SU-DHL-6 (cell line): ENCODE measurements around the gene POU6F2.

ENCODE experiments used
- EZH2phosphoT487 ChIP-seq: fragments of 200-600 bp; sonication (generic), shearing (Covaris generic); conservative IDR thresholded peaks from 2 replicates; pipeline ENCODE4 v1.6.1; 2018; ENCODE audit warnings: mild to moderate bottlenecking, antibody characterized with exemption, low read length, moderate library complexity, mixed read lengths
- TF ChIP-seq, protein P1 (sequence below): fragments of 200-600 bp; sonication (generic); IDR thresholded peaks from one replicate; pipeline ENCODE4 v1.5.1; 2017; ENCODE audit warnings: antibody characterized with exemption, mild to moderate bottlenecking, low read length, moderate library complexity; ENCODE audit not compliant: insufficient read depth, poor library complexity, severe bottlenecking

GRCh38 chr7:39045231-39045630 lies 67.5 kb downstream of the POU6F2 start:
- TF ChIP-seq, protein P1, sequence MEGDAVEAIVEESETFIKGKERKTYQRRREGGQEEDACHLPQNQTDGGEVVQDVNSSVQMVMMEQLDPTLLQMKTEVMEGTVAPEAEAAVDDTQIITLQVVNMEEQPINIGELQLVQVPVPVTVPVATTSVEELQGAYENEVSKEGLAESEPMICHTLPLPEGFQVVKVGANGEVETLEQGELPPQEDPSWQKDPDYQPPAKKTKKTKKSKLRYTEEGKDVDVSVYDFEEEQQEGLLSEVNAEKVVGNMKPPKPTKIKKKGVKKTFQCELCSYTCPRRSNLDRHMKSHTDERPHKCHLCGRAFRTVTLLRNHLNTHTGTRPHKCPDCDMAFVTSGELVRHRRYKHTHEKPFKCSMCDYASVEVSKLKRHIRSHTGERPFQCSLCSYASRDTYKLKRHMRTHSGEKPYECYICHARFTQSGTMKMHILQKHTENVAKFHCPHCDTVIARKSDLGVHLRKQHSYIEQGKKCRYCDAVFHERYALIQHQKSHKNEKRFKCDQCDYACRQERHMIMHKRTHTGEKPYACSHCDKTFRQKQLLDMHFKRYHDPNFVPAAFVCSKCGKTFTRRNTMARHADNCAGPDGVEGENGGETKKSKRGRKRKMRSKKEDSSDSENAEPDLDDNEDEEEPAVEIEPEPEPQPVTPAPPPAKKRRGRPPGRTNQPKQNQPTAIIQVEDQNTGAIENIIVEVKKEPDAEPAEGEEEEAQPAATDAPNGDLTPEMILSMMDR, result no peak
- no peak for TF ChIP-seq EZH2phosphoT487
